ENCODE measurements around the gene MALL.
"Not testable (repeated sequence)": the region's sequence is repeated elsewhere in the genome, so short reads cannot be mapped to it uniquely, and the experiment has no call there.

- not testable (repeated sequence) for TF ChIP-seq CTCF (IDR thresholded peaks at IDR 0.05); POLR2A (IDR thresholded peaks at IDR 0.05; ENCODE audit: low read length); JUN (IDR thresholded peaks at IDR 0.05); NR3C1 (IDR thresholded peaks at IDR 0.05); BHLHE40 (IDR thresholded peaks at IDR 0.05; ENCODE audit: low read depth, low read length); FOSL2 (IDR thresholded peaks at IDR 0.05); FOSL2 (CRISPR knock-in tag; IDR thresholded peaks at IDR 0.05); REST (IDR thresholded peaks at IDR 0.05); HDAC2 (IDR thresholded peaks at IDR 0.05); RFX5 (IDR thresholded peaks at IDR 0.05); EP300 (IDR thresholded peaks at IDR 0.05); SREBF2 (IDR thresholded peaks at IDR 0.05); EHMT2 (IDR thresholded peaks at IDR 0.05; ENCODE audit: low read depth); FOXS1 (CRISPR knock-in tag; IDR thresholded peaks at IDR 0.05)
- TF ChIP-seq, protein P1, sequence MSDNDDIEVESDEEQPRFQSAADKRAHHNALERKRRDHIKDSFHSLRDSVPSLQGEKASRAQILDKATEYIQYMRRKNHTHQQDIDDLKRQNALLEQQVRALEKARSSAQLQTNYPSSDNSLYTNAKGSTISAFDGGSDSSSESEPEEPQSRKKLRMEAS (IDR thresholded peaks at IDR 0.05), result not testable (repeated sequence)
Measured at GRCh38 chr2:110100880-110101279, 14.7 kb downstream of the MALL start.

Data from A549 (cell line).